GM21723 (cell line): ENCODE measurements around the gene GPC4.

Experiments used
- ATAC-seq: cut with Tn5 transposase; IDR thresholded peaks from one replicate; pipeline ENCODE4 v1.9.1; 2021; ENCODE audit warnings: mild to moderate bottlenecking, moderate library complexity; ENCODE audit not compliant: unreplicated experiment

GPC4 gene

GRCh38 chrX:133415276-133416105 is at the start of gene GPC4:
Gene GPC4, minus strand, starts transcription at chrX:133415489. Its CDS starts 524 bp downstream, at chrX:133414965.
- ATAC-seq, result no peak

- ATAC-seq, result no peak
These were observed 45.9 kb upstream of the GPC4 start for GRCh38 chrX:133461231-133461630.

- no peak for ATAC-seq
These were observed 39.6 kb upstream of the GPC4 start for GRCh38 chrX:133454924-133455323.

- ATAC-seq, result no peak
These were observed 39.2 kb upstream of the GPC4 start for GRCh38 chrX:133454491-133454914.

GRCh38 chrX:133448512-133449076 is 33.3 kb upstream of the GPC4 start:
- no peak for ATAC-seq

GRCh38 chrX:133444952-133445831 is 29.9 kb upstream of the GPC4 start:
- no peak for ATAC-seq

GRCh38 chrX:133444196-133444595 is 28.9 kb upstream of the GPC4 start:
- ATAC-seq, result no peak

- ATAC-seq, result no peak
These were observed 25.5 kb upstream of the GPC4 start for GRCh38 chrX:133440797-133441163.

- ATAC-seq, result no peak
These were observed 24.9 kb upstream of the GPC4 start for GRCh38 chrX:133440081-133440796.

GRCh38 chrX:133437766-133438165 is 22.5 kb upstream of the GPC4 start:
- ATAC-seq, result no peak

- ATAC-seq, result no peak
These were observed 22.1 kb upstream of the GPC4 start for GRCh38 chrX:133437356-133437755.

GRCh38 chrX:133435544-133436124 is 20.3 kb upstream of the GPC4 start:
- no peak for ATAC-seq

- no peak for ATAC-seq
These were observed 19.0 kb upstream of the GPC4 start for GRCh38 chrX:133434197-133434820.

GRCh38 chrX:133419911-133420310 is 4.6 kb upstream of the GPC4 start:
- no peak for ATAC-seq

GRCh38 chrX:133418588-133418987 is 3.3 kb upstream of the GPC4 start:
- no peak for ATAC-seq

- ATAC-seq, result no peak
These were observed 2.1 kb upstream of the GPC4 start for GRCh38 chrX:133417364-133417763.

- ATAC-seq, result peak; percentile 47
These were observed 648 bp downstream of the GPC4 start for GRCh38 chrX:133414406-133415275.

GRCh38 chrX:133413218-133413925 is 1.9 kb downstream of the GPC4 start:
- no peak for ATAC-seq
